HG03575 (cell line): Measurements from ENCODE around the gene PSMA5.
"Not testable (repeated sequence)": the region's sequence is repeated elsewhere in the genome, so short reads cannot be mapped to it uniquely, and the experiment has no call there.

Experiments
- ATAC-seq: cut with Tn5 transposase; IDR thresholded peaks from one replicate; pipeline ENCODE4 v1.9.1; 2021; ENCODE audit not compliant: unreplicated experiment, insufficient number of reproducible peaks, low FRiP score; ENCODE audit errors: extremely low read depth

PSMA5 gene

GRCh38 chr1:109426281-109427170, at the start of gene PSMA5:
Gene PSMA5, minus strand, starts transcription at chr1:109426448. Its CDS starts 118 bp downstream, at chr1:109426330.
- ATAC-seq: peak; percentile 86

GRCh38 chr1:109475261-109475660, 49.0 kb upstream of the PSMA5 start:
- no peak for ATAC-seq

GRCh38 chr1:109474697-109475096, 48.4 kb upstream of the PSMA5 start:
- no peak for ATAC-seq

- ATAC-seq: not testable (repeated sequence)
These were observed 47.2 kb upstream of the PSMA5 start for GRCh38 chr1:109473284-109474057.

- no peak for ATAC-seq
These were observed 46.5 kb upstream of the PSMA5 start for GRCh38 chr1:109472779-109473178.

GRCh38 chr1:109470245-109470644, 44.0 kb upstream of the PSMA5 start:
- ATAC-seq: no peak

GRCh38 chr1:109468903-109469302, 42.7 kb upstream of the PSMA5 start:
- no peak for ATAC-seq

- ATAC-seq: no peak
These were observed 41.8 kb upstream of the PSMA5 start for GRCh38 chr1:109468061-109468460.

GRCh38 chr1:109467301-109467777, 41.1 kb upstream of the PSMA5 start:
- no peak for ATAC-seq

- no peak for ATAC-seq
These were observed 40.4 kb upstream of the PSMA5 start, which contains the start of gene SYPL2 for GRCh38 chr1:109466452-109467300. Gene SYPL2, plus strand, starts transcription at chr1:109466546. Its CDS starts 298 bp downstream, at chr1:109466844.

- no peak for ATAC-seq
These were observed 39.8 kb upstream of the PSMA5 start for GRCh38 chr1:109466125-109466451.

- no peak for ATAC-seq
These were observed 31.6 kb upstream of the PSMA5 start for GRCh38 chr1:109457819-109458218.

- no peak for ATAC-seq
These were observed 28.4 kb upstream of the PSMA5 start for GRCh38 chr1:109454497-109455133.

- ATAC-seq: no peak
These were observed 21.3 kb upstream of the PSMA5 start for GRCh38 chr1:109447524-109447923.

GRCh38 chr1:109445949-109446695, 19.9 kb upstream of the PSMA5 start:
- not testable (repeated sequence) for ATAC-seq

GRCh38 chr1:109444346-109444745, 18.1 kb upstream of the PSMA5 start:
- no peak for ATAC-seq

GRCh38 chr1:109443476-109443875, 17.2 kb upstream of the PSMA5 start:
- no peak for ATAC-seq

GRCh38 chr1:109441069-109441468, 14.8 kb upstream of the PSMA5 start:
- no peak for ATAC-seq
